ENCODE measurements around the gene BARX2. TPM values are rescaled to one million over a fixed set of nuclear protein-coding genes. Genes with fewer than 3 reads are reported as not detected.

Gene BARX2
- total RNA-seq, 1 donor from 2014 or later: 14.3 TPM

Other genes with a start within 250 kb of the BARX2 start
- gene ARHGAP32, start 183.5 kb upstream of the BARX2 start, total RNA-seq: 29.1 TPM

Data from tongue (tissue), 1 donor.